RWPE2 (cell line): ENCODE results near the gene LDLRAD4.

Source experiments
- ATAC-seq: fragments of 200-7000 bp; cut with Tn5 transposase; 3 replicates; pipeline ENCODE4 v1.9.1; 2021; ENCODE audit warnings: low read depth
- DNase-seq: peaks from one replicate; pipeline ENCODE4 v3.0.0-alpha.2; 2020; ENCODE audit warnings: low spot score
- H3K27ac ChIP-seq: fragments of 450-650 bp; 2 replicates; pipeline ENCODE4 v1.5.1; 2017; ENCODE audit warnings: mild to moderate bottlenecking; ENCODE audit not compliant: poor library complexity, severe bottlenecking
- H3K27me3 ChIP-seq: fragments of 250-450 bp; sonication (Bioruptor Pico); 2 replicates; pipeline ENCODE4 v1.5.1; 2021; ENCODE audit warnings: mild to moderate bottlenecking, moderate library complexity; ENCODE audit not compliant: insufficient read depth, poor library complexity, severe bottlenecking
- H3K36me3 ChIP-seq: fragments of 250-450 bp; sonication (Bioruptor Pico); 2 replicates; pipeline ENCODE4 v1.5.1; 2020; ENCODE audit warnings: low read depth, mild to moderate bottlenecking, moderate library complexity
- H3K4me1 ChIP-seq: fragments of 250-450 bp; sonication (Bioruptor Pico); 2 replicates; pipeline ENCODE4 v1.5.1; 2021; ENCODE audit warnings: mild to moderate bottlenecking, moderate library complexity; ENCODE audit not compliant: insufficient read depth, poor library complexity, severe bottlenecking
- H3K4me3 ChIP-seq: fragments of 250-450 bp; sonication (Bioruptor Pico); 2 replicates; pipeline ENCODE4 v1.5.1; 2021; ENCODE audit warnings: mild to moderate bottlenecking, moderate library complexity; ENCODE audit not compliant: severe bottlenecking
- H3K9me3 ChIP-seq: fragments of 250-450 bp; sonication (Bioruptor Pico); 2 replicates; pipeline ENCODE4 v1.5.1; 2021; ENCODE audit warnings: mild to moderate bottlenecking, moderate library complexity; ENCODE audit not compliant: severe bottlenecking
- TF ChIP-seq, protein P1 (sequence below): fragments of 450-650 bp; IDR thresholded peaks from one replicate; pipeline ENCODE4 v1.5.1; 2017; ENCODE audit warnings: mild to moderate bottlenecking, moderate library complexity; ENCODE audit not compliant: poor library complexity, severe bottlenecking

The LDLRAD4 gene

DNA sequence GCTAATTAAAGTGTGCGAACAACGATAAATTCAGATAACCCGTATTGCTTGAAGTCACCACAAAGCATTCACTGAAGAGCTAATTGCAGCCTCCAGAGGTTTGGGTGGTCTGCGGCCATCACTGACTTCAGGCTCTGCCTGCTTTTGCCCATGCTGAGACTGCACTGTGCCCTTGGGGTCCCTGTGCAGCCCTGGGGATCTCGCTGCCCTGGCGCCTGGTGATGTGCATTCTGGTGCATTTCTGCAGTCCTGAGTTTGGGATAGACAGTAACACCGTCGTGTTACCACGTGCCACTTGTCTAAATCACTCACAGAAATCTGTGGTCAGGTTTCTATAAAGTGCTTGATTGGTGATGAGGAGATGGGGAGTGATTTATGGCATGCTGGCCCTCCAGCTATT is 27.6 kb downstream of the LDLRAD4 start:
- no peak for DNase-seq

DNA sequence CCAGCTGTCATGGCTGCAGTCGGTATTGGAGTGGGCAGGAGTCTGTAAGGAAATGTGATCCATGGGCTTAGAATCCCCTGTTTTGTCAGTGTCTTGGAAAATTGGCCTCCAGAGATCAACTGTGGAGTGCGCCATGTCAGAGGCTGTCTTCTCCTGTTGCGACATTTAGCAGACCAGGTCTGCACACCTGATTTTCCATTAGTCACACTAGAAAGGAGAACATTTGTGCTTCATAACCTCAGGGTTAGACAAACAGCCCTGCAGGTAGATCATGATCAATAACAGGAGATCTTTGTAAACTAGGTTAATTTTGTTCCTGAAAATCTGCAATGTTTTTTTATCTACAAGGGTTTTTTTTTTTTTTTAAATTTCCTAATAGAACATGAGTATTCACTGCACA is 28.0 kb downstream of the LDLRAD4 start:
- H3K4me1 ChIP-seq, result no peaks in the 10 kb centered on the region
- H3K27ac ChIP-seq, result no peak overlapping the region
- H3K9me3 ChIP-seq, result no peaks in the 10 kb centered on the region
- H3K36me3 ChIP-seq, result no peaks in the 10 kb centered on the region
- ATAC-seq (no peak), DNase-seq (no peak)
- H3K4me3 ChIP-seq, result no peak overlapping the region
- no peaks in the 10 kb centered on the region for H3K27me3 ChIP-seq
- TF ChIP-seq, protein P1, sequence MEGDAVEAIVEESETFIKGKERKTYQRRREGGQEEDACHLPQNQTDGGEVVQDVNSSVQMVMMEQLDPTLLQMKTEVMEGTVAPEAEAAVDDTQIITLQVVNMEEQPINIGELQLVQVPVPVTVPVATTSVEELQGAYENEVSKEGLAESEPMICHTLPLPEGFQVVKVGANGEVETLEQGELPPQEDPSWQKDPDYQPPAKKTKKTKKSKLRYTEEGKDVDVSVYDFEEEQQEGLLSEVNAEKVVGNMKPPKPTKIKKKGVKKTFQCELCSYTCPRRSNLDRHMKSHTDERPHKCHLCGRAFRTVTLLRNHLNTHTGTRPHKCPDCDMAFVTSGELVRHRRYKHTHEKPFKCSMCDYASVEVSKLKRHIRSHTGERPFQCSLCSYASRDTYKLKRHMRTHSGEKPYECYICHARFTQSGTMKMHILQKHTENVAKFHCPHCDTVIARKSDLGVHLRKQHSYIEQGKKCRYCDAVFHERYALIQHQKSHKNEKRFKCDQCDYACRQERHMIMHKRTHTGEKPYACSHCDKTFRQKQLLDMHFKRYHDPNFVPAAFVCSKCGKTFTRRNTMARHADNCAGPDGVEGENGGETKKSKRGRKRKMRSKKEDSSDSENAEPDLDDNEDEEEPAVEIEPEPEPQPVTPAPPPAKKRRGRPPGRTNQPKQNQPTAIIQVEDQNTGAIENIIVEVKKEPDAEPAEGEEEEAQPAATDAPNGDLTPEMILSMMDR, result no peak

More for the DNA sequence above, 27.6 kb downstream of the LDLRAD4 start:
- no peaks in the 10 kb centered on the region for H3K27me3 ChIP-seq
- H3K4me3 ChIP-seq, result no peak overlapping the region
- no peaks in the 10 kb centered on the region for H3K9me3 ChIP-seq
- TF ChIP-seq, protein P1, result no peak
- no peaks in the 10 kb centered on the region for H3K36me3 ChIP-seq
- H3K4me1 ChIP-seq, result no peaks in the 10 kb centered on the region
- no peak for ATAC-seq
- H3K27ac ChIP-seq, result no peak overlapping the region

DNA sequence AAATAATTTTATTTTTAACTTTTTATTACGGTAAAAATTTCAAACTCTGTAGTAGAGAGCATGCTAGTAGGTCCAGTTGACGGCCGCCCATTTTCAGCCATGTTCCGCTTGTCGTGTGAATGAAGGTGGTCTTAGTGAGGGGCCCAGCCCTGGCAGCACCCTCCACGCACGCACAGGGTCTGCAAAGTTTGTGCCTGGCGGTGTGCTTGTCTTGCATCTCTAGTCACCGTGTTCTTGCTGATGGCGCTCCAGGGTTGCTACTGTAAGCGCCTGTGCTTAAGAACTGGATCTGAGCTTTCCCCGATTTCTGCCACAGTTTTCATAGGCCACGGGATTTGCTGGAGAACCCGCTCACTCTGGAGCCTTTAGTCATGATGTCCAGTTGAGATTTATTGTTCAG is 28.9 kb downstream of the LDLRAD4 start:
- TF ChIP-seq, protein P1, result no peak

DNA sequence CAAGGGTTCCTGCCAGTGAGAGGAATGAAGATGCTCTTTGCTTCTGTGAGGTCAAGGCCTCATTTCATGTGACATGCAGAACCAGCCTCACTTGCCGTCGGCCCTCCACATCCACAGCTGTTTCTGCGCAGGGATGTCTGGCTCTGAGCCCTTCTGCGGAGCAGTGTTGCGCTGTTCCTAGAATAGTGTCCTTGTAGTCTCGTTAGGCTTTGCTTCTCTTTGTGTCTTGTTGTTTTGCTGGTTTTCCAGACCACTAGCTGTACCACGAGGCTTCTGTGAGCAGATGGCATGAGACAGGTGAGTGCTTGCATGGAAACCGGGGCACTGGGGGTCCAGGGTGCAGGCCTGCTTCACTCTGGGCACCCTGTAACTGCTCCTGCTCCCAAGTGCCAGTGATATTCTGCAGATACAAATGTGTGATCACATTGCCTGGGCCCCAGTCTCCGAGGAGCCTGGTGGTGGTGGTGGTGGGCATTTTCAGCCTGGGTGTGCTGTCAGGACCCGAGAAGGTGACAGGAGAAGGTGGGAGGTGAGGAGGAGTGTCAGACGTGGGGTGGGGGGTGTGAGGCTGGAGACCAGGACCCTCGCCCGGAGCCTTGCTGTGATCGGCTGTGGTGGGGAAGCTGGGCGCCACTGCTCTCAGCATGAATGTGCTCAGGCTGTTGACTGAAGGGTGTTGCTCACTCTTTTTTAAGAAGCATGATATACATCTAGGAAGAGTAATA is 34.3 kb downstream of the LDLRAD4 start:
- no peaks in the 10 kb centered on the region for H3K27me3 ChIP-seq
- H3K4me3 ChIP-seq, result no peak overlapping the region
- no peaks in the 10 kb centered on the region for H3K4me1 ChIP-seq
- no peaks in the 10 kb centered on the region for H3K36me3 ChIP-seq
- H3K9me3 ChIP-seq, result no peaks in the 10 kb centered on the region
- H3K27ac ChIP-seq, result no peak overlapping the region
- peak; percentile 9 for DNase-seq
- no peak for ATAC-seq
- TF ChIP-seq, protein P1, result no peak

More for the DNA sequence above, 28.9 kb downstream of the LDLRAD4 start:
- no peaks in the 10 kb centered on the region for H3K36me3 ChIP-seq
- no peaks in the 10 kb centered on the region for H3K9me3 ChIP-seq
- H3K27me3 ChIP-seq, result no peaks in the 10 kb centered on the region
- H3K27ac ChIP-seq, result no peak overlapping the region
- DNase-seq (no peak), ATAC-seq (no peak)
- no peak overlapping the region for H3K4me3 ChIP-seq
- no peaks in the 10 kb centered on the region for H3K4me1 ChIP-seq
